Breast epithelium (tissue), 4 donors: Measurements from ENCODE around the gene LDLR. TPM values are rescaled to one million over a fixed set of nuclear protein-coding genes. Genes with fewer than 3 reads are reported as not detected.
"Not testable (repeated sequence)": the region's sequence is repeated elsewhere in the genome, so short reads cannot be mapped to it uniquely, and the experiment has no call there.

Experiments
- DNase-seq, 2 donors: peaks; one replicate each; pipeline ENCODE4 v3.0.0-alpha.2; 2019; ENCODE audit warnings: low spot score in 2 of 2
- H3K27ac ChIP-seq, 2 donors: fragments of 200-600 bp; sonication (generic) in 1 of 2; one replicate each; pipeline ENCODE4 v1.5.1; 2016 to 2019; ENCODE audit warnings: mild to moderate bottlenecking in 1 of 2
- H3K27me3 ChIP-seq, 2 donors: fragments of 200-600 bp; sonication (generic) in 1 of 2; one replicate each; pipeline versions ENCODE4 v1.5.1 to v1.6.0; 2017 to 2019; ENCODE audit warnings: control low read depth in 1 of 2, mild to moderate bottlenecking in 1 of 2
- H3K36me3 ChIP-seq: fragments of 200-600 bp; one replicate; pipeline ENCODE4 v1.5.1; 2019
- H3K4me1 ChIP-seq, 2 donors: fragments of 200-600 bp; sonication (generic); one replicate each; pipeline ENCODE4 v1.5.1; 2016 to 2019; ENCODE audit warnings: control low read depth in 1 of 2
- H3K4me3 ChIP-seq, 3 donors: fragments of 200-600 bp; sonication (generic); 1 replicate in 2 of 3; 2 replicates in 1 of 3; pipeline ENCODE4 v1.5.1; 2016 to 2019; ENCODE audit warnings: mild to moderate bottlenecking in 3 of 3, moderate library complexity in 2 of 3
- H3K9me3 ChIP-seq, 2 donors: fragments of 200-600 bp; sonication (generic) in 1 of 2; one replicate each; pipeline ENCODE4 v1.5.1; 2016 to 2019; ENCODE audit warnings: control low read depth in 1 of 2
- CTCF ChIP-seq, 3 donors: fragments of 450-650 bp; IDR thresholded peaks; one replicate each; pipeline ENCODE4 v1.5.1; 2016 to 2017; ENCODE audit warnings: antibody characterized with exemption in 3 of 3, mild to moderate bottlenecking in 3 of 3, moderate library complexity in 3 of 3
- POLR2A ChIP-seq: fragments of 450-650 bp; IDR thresholded peaks from one replicate; pipeline ENCODE4 v1.6.1; 2016; ENCODE audit warnings: antibody characterized with exemption, mild to moderate bottlenecking, moderate library complexity
- POLR2AphosphoS5 ChIP-seq, 3 donors: sonication (generic); formaldehyde crosslinking; IDR thresholded peaks; one replicate each; pipeline ENCODE4 v1.6.1; 2017; ENCODE audit warnings: antibody characterized with exemption in 3 of 3
- intact Hi-C: fragments of 100-400 bp; cut with DNase I; formaldehyde crosslinking; loops from one replicate; pipeline ENCODE4 v1.15.1; 2023; ENCODE audit warnings: low total_unique reads
- total RNA-seq, 3 donors: library from RNA; depleted of rRNA; stranded (reverse); fragments of >200 nt; gene quantifications; one replicate each; pipeline ENCODE4 v1.1.0, GENCODE V29; 2016

The LDLR gene
- total RNA-seq, 3 donors from 2014 or later: 12.6 to 47.4 (median 45.6) TPM

GRCh38 chr19:11073568-11073967, 15.7 kb upstream of the LDLR start:
- H3K9me3 ChIP-seq: no peaks in the 10 kb centered on the region
- DNase-seq: no peak
- no peaks in the 10 kb centered on the region for H3K36me3 ChIP-seq
- H3K4me1 ChIP-seq: no peaks in the 10 kb centered on the region
- no peak overlapping the region for H3K27ac ChIP-seq
- H3K27me3 ChIP-seq: no peaks in the 10 kb centered on the region
- TF ChIP-seq POLR2A (no peak), CTCF (IDR thresholded peaks at IDR 0.05) (no peak), POLR2AphosphoS5 (IDR thresholded peaks at IDR 0.05) (no peak)
- intact Hi-C loops: no loop called here
- no peak overlapping the region for H3K4me3 ChIP-seq

- H3K36me3 ChIP-seq, H3K9me3 ChIP-seq, H3K27me3 ChIP-seq, H3K4me1 ChIP-seq, H3K27ac ChIP-seq, intact Hi-C loops, H3K4me3 ChIP-seq, DNase-seq: not testable (repeated sequence)
Observed at GRCh38 chr19:11076792-11077191, 12.5 kb upstream of the LDLR start.

DNA sequence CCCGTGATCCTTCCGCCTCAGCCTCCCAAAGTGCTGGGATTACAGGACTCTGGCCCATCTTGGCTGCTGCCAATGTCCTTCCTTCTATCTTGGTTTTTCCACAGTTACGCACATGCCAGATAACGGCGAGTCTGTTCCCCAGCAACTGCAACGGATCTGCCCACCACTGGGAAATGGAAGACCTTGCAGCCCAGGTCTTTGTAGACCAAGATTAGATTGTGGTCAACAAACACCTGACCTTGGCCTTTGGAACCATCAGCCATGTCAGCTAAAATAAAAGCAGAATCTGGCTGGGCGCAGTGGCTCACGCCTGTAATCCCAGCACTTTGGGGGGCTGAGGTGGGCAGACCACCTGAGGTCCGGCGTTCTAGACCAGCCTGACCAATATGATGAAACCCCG, 10.4 kb upstream of the LDLR start:
- intact Hi-C loops: no loop called here
- no peaks in the 10 kb centered on the region for H3K36me3 ChIP-seq
- H3K4me3 ChIP-seq: no peak overlapping the region
- no peaks in the 10 kb centered on the region for H3K27me3 ChIP-seq
- no peaks in the 10 kb centered on the region for H3K9me3 ChIP-seq
- peaks cover 0 to 2% of the 10 kb centered on the region in 2 donors for H3K4me1 ChIP-seq
- TF ChIP-seq POLR2AphosphoS5 (IDR thresholded peaks at IDR 0.05): no peak
- no peak for TF ChIP-seq POLR2A
- no peak for TF ChIP-seq CTCF (IDR thresholded peaks at IDR 0.05)
- H3K27ac ChIP-seq: no peak overlapping the region
- no peak for DNase-seq

DNA sequence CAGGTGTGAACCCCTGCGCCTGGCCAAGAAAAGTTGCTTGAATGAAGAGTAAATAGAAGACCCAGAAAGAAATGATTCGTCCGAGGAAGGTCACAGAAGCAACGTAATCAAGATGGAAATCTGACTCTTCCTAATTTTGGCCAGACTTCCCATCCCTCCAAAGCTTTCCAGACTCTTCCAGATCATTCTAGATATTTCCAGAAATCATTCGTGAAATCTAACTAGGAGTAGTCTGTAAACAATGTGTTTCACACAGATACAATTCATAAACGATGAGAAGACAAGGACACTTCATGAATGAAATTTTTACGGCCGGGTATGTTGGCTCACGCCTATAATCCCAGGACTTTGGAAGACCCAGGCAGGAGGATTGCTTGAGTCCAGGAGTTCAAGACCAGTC, 9.3 kb upstream of the LDLR start:
- Histone ChIP-seq H3K9me3 (no peaks in the 10 kb centered on the region), H3K27me3 (no peaks in the 10 kb centered on the region), H3K27ac (no peak overlapping the region), H3K4me3 (no peak overlapping the region), H3K36me3 (no peaks in the 10 kb centered on the region), H3K4me1 (peaks cover 0 to 4% of the 10 kb centered on the region in 2 donors)
- TF ChIP-seq POLR2A: no peak
- no peak for TF ChIP-seq CTCF (IDR thresholded peaks at IDR 0.05)
- TF ChIP-seq POLR2AphosphoS5 (IDR thresholded peaks at IDR 0.05): no peak
- DNase-seq: no peak
- intact Hi-C loops: loop anchor here (5.0 kb wide), 1 partner anchor 552 kb away; no protein-coding TSS in a partner anchor

DNA sequence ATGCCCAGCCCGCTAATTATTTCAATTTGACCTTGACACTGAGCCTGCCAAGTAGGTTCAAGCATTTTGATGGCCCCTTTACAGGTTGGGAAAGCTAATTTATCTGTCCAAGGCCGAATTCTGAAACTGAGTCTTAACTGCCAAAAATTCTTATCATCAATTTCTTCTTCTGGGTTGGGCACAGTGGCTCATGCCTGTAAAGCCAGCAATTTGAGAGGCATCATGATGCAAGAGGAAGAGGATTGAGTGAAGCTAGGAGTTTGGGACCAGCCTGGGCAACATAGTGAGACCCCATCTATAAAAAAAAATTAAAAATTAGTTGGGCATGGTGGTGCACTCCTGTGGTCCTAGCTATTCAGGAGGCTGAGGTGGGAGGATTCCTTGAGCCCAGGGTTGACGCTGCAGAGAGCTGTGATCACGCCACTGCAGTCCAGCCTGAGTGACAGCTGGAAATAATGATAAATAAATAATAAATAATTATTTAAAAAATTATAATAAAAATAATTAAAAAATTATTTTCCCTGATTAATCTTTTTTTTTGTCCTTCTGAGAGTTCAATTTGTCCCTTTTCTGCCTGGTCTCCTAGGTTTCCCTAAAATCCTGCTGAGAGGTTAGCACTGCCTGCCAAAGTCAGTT, 1.3 kb upstream of the LDLR start:
- peak overlapping the region; percentile 98 to 99 for H3K27ac ChIP-seq
- H3K36me3 ChIP-seq: no peaks in the 10 kb centered on the region
- no peaks in the 10 kb centered on the region for H3K9me3 ChIP-seq
- no peaks in the 10 kb centered on the region for H3K27me3 ChIP-seq
- peaks cover 7 to 13% of the 10 kb centered on the region in 2 donors for H3K4me1 ChIP-seq
- intact Hi-C loops: no loop called here
- no peak for TF ChIP-seq CTCF (IDR thresholded peaks at IDR 0.05)
- TF ChIP-seq POLR2A: no peak
- no peak for TF ChIP-seq POLR2AphosphoS5 (IDR thresholded peaks at IDR 0.05)
- DNase-seq: no peak
- no peak overlapping the region for H3K4me3 ChIP-seq
